Common myeloid progenitor, CD34-positive (primary cell): ENCODE data around the gene ZBED1.
"Not testable (repeated sequence)": the region's sequence is repeated elsewhere in the genome, so short reads cannot be mapped to it uniquely, and the experiment has no call there.

Experiments used
- CTCF ChIA-PET: fragments of 350-600 bp; sonication (Branson Sonifier 250); formaldehyde crosslinking; loops from one replicate; lab custom pipeline; 2021; ENCODE audit warnings: antibody characterized with exemption; lab: Charles Lee
- POLR2A ChIA-PET: fragments of 350-600 bp; sonication (Branson Sonifier 250); formaldehyde crosslinking; loops from one replicate; lab custom pipeline; 2021; ENCODE audit warnings: antibody characterized with exemption; lab: Charles Lee
- DNase-seq, 3 donors: peaks; one replicate each; pipeline versions ENCODE4 v3.0.0 to v3.0.0-alpha.2; 2013
- H3K27ac ChIP-seq, 2 experiments: 1 replicate in 1 of 2; 2 replicates in 1 of 2; pipeline ENCODE4 v1.7.0; 2013; ENCODE audit warnings: inconsistent platforms in 2 of 2, low read length in 2 of 2, mild to moderate bottlenecking in 2 of 2, low read depth in 1 of 2, moderate library complexity in 1 of 2; ENCODE audit not compliant: severe bottlenecking in 2 of 2, insufficient read depth in 1 of 2, poor library complexity in 1 of 2
- H3K27me3 ChIP-seq, 5 experiments: replicated peaks in 2 of 5; 1 replicate in 3 of 5; 2 replicates in 2 of 5; pipeline versions ENCODE4 v1.6.1 to v1.7.0; 2013; ENCODE audit warnings: low read length in 4 of 5, mild to moderate bottlenecking in 2 of 5, moderate library complexity in 2 of 5, inconsistent platforms in 1 of 5; ENCODE audit not compliant: insufficient read depth in 5 of 5, control insufficient read depth in 4 of 5
- H3K36me3 ChIP-seq, 4 experiments: 1 replicate in 2 of 4; 2 replicates in 2 of 4; pipeline versions ENCODE4 v1.6.1 to v1.7.0; 2013; ENCODE audit warnings: low read length in 3 of 4, control low read depth in 1 of 4, mild to moderate bottlenecking in 1 of 4; ENCODE audit not compliant: control insufficient read depth in 4 of 4, insufficient read depth in 4 of 4
- H3K4me1 ChIP-seq, 4 experiments: 1 replicate in 3 of 4; 2 replicates in 1 of 4; pipeline versions ENCODE4 v1.6.1 to v1.7.1; 2013; ENCODE audit warnings: low read length in 3 of 4, mild to moderate bottlenecking in 3 of 4, control low read depth in 1 of 4, inconsistent platforms in 1 of 4, moderate library complexity in 1 of 4; ENCODE audit not compliant: control insufficient read depth in 4 of 4, insufficient read depth in 4 of 4; ENCODE audit errors: control extremely low read depth in 1 of 4
- H3K4me3 ChIP-seq, 7 experiments: 1 replicate in 4 of 7; 2 replicates in 3 of 7; pipeline versions ENCODE4 v1.5.1 to v1.7.0; 2013; ENCODE audit warnings: mild to moderate bottlenecking in 7 of 7, low read length in 6 of 7, moderate library complexity in 6 of 7, inconsistent platforms in 2 of 7, low read depth in 2 of 7, control low read depth in 1 of 7; ENCODE audit not compliant: insufficient read depth in 4 of 7, control insufficient read depth in 1 of 7; ENCODE audit errors: extremely low read depth in 1 of 7
- H3K9me3 ChIP-seq, 5 experiments: 1 replicate in 4 of 5; 2 replicates in 1 of 5; pipeline versions ENCODE4 v1.6.1 to v1.7.1; 2013; ENCODE audit warnings: low read length in 4 of 5, mild to moderate bottlenecking in 2 of 5, inconsistent platforms in 1 of 5, low read depth in 1 of 5, moderate library complexity in 1 of 5; ENCODE audit not compliant: control insufficient read depth in 4 of 5, insufficient read depth in 2 of 5; ENCODE audit errors: control extremely low read depth in 1 of 5
- WGBS: methylation state at CpG from one replicate; pipeline ENCODE4 v1.1.5; 2013; ENCODE audit not compliant: insufficient coverage; 5-methylcytosine and 5-hydroxymethylcytosine counted together

ZBED1 gene

DNA sequence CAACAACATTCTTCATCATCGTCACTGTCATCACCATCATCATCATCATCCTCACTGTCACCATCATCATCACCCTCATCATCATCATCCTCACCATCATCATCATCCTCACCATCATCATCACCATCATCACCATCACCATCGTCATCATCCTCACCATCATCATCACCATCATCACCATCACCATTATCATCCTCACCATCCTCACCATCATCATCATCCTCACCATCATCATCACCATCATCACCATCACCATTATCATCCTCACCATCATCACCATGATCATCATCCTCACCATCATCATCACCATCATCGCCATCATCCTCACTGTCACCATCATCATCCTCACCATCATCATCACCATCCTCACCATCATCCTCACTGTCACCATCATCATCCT is 18.9 kb upstream of the ZBED1 start:
- 73% methylated on average over 3 of the region's 3 CpGs for WGBS
- H3K4me3 ChIP-seq, POLR2A ChIA-PET, CTCF ChIA-PET, H3K36me3 ChIP-seq, H3K27me3 ChIP-seq, H3K9me3 ChIP-seq, H3K27ac ChIP-seq, DNase-seq: not testable (repeated sequence)
- peaks cover 4 to 15% (median 10%) of the 10 kb centered on the region in 4 experiments for H3K4me1 ChIP-seq

GRCh38 chrX:2517055-2517454 is 16.3 kb upstream of the ZBED1 start:
- WGBS: 93% methylated on average over 3 of the region's 6 CpGs
- CTCF ChIA-PET: no interaction called here
- Histone ChIP-seq H3K9me3 (no peaks in the 10 kb centered on the region), H3K4me3 (no peak overlapping the region), H3K36me3 (no peaks in the 10 kb centered on the region), H3K27me3 (no peaks in the 10 kb centered on the region), H3K27ac (no peak overlapping the region), H3K4me1 (peaks cover 4 to 19% (median 10%) of the 10 kb centered on the region in 4 experiments)
- POLR2A ChIA-PET: no interaction called here
- DNase-seq: no peak

DNA sequence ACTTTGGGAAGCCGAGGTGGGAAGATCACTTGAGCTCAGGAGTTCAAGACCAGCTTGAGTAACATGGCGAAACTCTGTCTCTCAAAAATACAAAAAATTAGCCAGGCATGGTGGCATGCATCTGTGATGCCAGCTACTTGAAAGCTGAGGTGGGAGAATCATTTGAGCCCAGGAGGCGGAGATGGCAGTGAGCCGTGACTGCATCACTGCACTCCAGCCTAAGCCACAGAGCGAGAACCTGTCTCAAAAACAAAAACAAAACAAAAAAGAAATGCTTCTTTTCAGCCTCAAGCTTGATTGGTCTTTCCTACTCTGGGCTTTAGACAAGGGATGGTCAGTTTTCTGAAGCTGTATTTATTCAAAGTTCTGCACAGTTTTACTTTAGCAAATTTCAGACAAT is 15.8 kb upstream of the ZBED1 start:
- no peaks in the 10 kb centered on the region for H3K36me3 ChIP-seq
- H3K27me3 ChIP-seq: no peaks in the 10 kb centered on the region
- POLR2A ChIA-PET: no interaction called here
- no peak for DNase-seq
- H3K9me3 ChIP-seq: no peaks in the 10 kb centered on the region
- H3K4me3 ChIP-seq: no peak overlapping the region
- no peak overlapping the region for H3K27ac ChIP-seq
- WGBS: 91% methylated on average over 3 of the region's 5 CpGs
- peaks cover 4 to 15% (median 8%) of the 10 kb centered on the region in 4 experiments for H3K4me1 ChIP-seq
- CTCF ChIA-PET: no interaction called here

GRCh38 chrX:2514131-2514530 is 13.4 kb upstream of the ZBED1 start:
- no peaks in the 10 kb centered on the region for H3K36me3 ChIP-seq
- CTCF ChIA-PET: no interaction called here
- WGBS: 39% methylated on average over 4 of the region's 5 CpGs
- POLR2A ChIA-PET: no interaction called here
- DNase-seq: no peak
- peaks cover 0 to 4% (median 0%) of the 10 kb centered on the region in 4 experiments for H3K4me1 ChIP-seq
- no peaks in the 10 kb centered on the region for H3K9me3 ChIP-seq
- H3K4me3 ChIP-seq: no peak overlapping the region
- no peaks in the 10 kb centered on the region for H3K27me3 ChIP-seq
- H3K27ac ChIP-seq: no peak overlapping the region

- H3K27ac ChIP-seq: no peak overlapping the region
- peaks cover 0 to 4% (median 0%) of the 10 kb centered on the region in 4 experiments for H3K4me1 ChIP-seq
- no peaks in the 10 kb centered on the region for H3K36me3 ChIP-seq
- WGBS: 96% methylated on average over 5 of the region's 6 CpGs
- ChIA-PET CTCF (no interaction called here), POLR2A (no interaction called here)
- no peaks in the 10 kb centered on the region for H3K9me3 ChIP-seq
- no peak for DNase-seq
- no peak overlapping the region for H3K4me3 ChIP-seq
- H3K27me3 ChIP-seq: no peaks in the 10 kb centered on the region
Observed at GRCh38 chrX:2513121-2513664, 12.4 kb upstream of the ZBED1 start.

- H3K4me1 ChIP-seq: peaks cover 0 to 4% (median 0%) of the 10 kb centered on the region in 4 experiments
- ChIA-PET POLR2A (no interaction called here), CTCF (no interaction called here)
- no peaks in the 10 kb centered on the region for H3K27me3 ChIP-seq
- DNase-seq: no peak
- 100% methylated on average over 1 of the region's 8 CpGs for WGBS
- H3K36me3 ChIP-seq: no peaks in the 10 kb centered on the region
- no peak overlapping the region for H3K4me3 ChIP-seq
- H3K27ac ChIP-seq: no peak overlapping the region
- H3K9me3 ChIP-seq: no peaks in the 10 kb centered on the region
Observed at GRCh38 chrX:2512501-2512900, 11.7 kb upstream of the ZBED1 start.

DNA sequence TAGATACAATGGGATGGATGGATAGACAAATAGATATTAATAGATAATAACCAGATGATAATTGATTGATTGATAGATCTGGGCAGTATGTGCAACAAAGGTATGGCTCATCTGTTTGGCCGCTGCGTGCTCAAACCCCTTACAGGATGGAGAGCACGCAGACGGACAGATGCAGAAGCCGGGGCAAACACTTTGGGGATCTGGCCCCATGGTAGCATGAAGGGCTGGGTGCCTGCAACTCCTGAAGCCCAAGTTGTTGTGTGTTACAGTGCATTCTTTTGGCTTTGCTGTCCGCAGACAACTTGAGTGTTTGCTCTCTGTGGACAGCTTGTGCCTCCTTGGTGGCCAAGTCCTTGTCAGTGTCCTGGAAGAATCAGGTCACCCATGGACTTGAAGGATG is 10.6 kb upstream of the ZBED1 start:
- Histone ChIP-seq H3K4me3 (no peak overlapping the region), H3K9me3 (no peaks in the 10 kb centered on the region), H3K4me1 (peaks cover 0 to 4% (median 0%) of the 10 kb centered on the region in 4 experiments), H3K27me3 (no peaks in the 10 kb centered on the region), H3K27ac (no peak overlapping the region), H3K36me3 (no peaks in the 10 kb centered on the region)
- POLR2A ChIA-PET: no interaction called here
- CTCF ChIA-PET: no interaction called here
- 100% methylated on average over 2 of the region's 6 CpGs for WGBS
- DNase-seq: no peak
